Activated CD8-positive, alpha-beta memory T cell treated with anti-CD3 and anti-CD28 coated beads for 48 hours (primary cell): ENCODE data around the gene PCDH10.

Experiments
- DNase-seq, 3 experiments: peaks; one replicate each; pipeline ENCODE4 v3.0.0-alpha.2; 2020; ENCODE audit warnings: low read depth in 2 of 3, low spot score in 2 of 3

PCDH10 gene

GRCh38 chr4:133148690-133149363 lies at the start of gene PCDH10:
Gene PCDH10 (plus strand): TSS chr4:133149294. CDS start chr4:133150141, 847 bp downstream.
- no peak for DNase-seq

GRCh38 chr4:133102043-133102442 lies 47.1 kb upstream of the PCDH10 start:
- no peak for DNase-seq

GRCh38 chr4:133102612-133103409 lies 46.3 kb upstream of the PCDH10 start:
- no peak for DNase-seq

GRCh38 chr4:133112641-133113040 lies 36.5 kb upstream of the PCDH10 start:
- DNase-seq, result no peak

GRCh38 chr4:133124746-133125145 lies 24.3 kb upstream of the PCDH10 start:
- DNase-seq, result no peak

- no peak for DNase-seq
Measured at GRCh38 chr4:133127500-133127899, 21.6 kb upstream of the PCDH10 start.

GRCh38 chr4:133129237-133129636 lies 19.9 kb upstream of the PCDH10 start:
- no peak for DNase-seq

DNA sequence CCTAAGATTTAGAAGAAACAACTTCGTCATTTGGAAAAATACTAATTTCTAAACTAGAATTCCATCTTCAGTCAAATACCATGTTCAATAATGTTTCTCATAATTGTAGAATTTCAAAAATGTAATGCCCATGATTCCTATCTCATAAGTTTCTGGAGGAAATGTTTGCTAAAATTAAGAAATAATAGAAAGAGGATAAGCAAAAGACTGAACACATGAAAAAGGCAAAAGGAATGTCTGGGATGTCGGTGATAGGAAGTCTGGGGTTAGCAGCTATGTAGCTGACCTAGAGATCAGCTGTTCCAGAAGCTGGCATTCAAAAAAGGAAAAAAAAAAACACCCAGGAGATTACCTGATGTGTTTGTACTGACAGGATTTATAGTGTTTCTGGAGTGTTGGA lies 18.9 kb upstream of the PCDH10 start:
- no peak for DNase-seq

GRCh38 chr4:133131829-133132460 lies 17.1 kb upstream of the PCDH10 start:
- DNase-seq, result no peak

DNA sequence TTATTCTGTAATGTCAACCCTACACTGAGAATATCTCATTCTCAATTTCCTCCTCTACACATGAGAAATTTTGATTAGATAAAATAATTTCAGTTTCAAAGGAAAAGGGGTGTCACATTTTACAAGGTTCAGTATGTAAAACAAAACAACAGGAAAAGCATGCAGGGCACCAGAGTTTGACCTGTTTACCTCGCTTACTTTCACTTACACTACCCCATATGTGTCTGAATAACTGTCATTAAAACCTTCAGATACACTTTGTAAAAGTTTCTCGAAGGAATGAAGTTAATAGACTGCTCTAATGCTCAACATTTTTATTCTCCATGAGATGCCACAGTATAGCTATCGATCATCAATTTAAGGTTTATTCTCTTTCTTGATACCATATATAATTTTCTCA lies 12.3 kb upstream of the PCDH10 start:
- DNase-seq, result no peak

DNA sequence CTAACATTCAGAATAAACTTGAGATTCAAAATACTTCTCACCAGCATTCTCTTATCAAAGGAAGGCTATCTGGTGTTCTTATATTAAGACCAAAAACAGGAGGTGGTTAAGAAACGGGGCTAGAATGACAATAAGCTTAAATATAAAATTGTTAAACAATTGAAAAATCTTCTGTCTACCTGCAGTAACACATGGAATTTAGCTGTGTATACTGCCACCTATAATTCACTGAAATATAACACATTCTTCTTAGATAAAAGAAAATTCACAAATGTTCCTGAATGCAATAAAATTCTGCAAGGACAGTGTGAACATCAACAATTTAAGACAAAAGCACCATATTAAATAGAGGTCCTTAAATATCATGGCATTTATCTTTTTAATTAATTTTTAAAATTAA lies 11.5 kb upstream of the PCDH10 start:
- DNase-seq, result no peak

GRCh38 chr4:133143775-133144430 lies 5.2 kb upstream of the PCDH10 start:
- DNase-seq, result no peak

DNA sequence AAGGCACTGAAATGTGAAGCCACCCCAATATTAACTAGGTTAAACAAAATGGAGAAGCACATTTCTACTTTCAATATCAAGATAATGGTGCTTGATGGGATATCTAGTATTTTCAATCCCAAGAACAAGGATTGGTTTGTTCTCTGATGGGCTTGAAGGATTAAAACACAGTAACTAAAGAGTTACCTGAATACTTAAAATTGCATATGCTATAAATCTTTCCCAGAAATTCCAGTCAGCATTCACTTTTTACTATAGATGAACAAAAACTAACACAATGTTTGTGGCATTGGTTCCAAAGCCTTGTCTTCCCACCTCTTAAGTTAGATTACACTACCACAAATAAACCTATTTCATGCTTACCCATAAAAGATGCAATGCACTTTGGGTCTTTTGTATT lies 3.9 kb upstream of the PCDH10 start:
- DNase-seq, result no peak

GRCh38 chr4:133145758-133146573 lies 3.1 kb upstream of the PCDH10 start:
- DNase-seq, result no peak

DNA sequence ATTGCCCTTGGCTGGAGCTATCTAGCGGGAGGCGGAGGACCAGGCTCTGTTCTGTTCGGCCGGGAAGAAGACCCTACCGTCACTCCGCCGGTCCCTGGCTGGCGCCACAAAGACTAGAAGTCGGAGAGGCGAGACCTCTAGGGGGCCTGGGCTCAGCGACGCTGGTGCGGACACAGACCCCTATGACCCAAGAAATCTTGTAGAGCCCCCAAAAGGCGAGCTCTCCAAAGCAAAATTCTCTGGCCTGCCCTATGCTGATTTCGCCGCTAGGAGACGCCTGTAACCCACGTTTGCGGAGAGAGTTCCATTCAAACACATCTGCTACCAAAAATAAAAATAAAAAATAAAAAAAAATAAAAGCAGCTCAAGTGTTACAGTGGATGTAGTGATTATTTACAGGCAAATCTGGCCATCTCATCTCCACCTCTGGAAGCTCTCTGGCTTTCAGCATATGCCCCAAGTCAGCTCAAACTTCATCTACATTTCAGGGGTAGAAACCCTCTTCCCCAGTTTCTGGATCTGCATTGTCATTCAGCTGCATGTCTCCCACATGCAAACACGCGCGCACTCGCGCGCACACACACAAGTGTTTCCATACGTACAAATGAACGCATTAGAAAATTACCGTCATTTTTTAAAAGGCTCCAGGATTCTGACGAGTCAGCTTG lies 2.4 kb upstream of the PCDH10 start:
- no peak for DNase-seq

GRCh38 chr4:133147286-133147821 lies 1.7 kb upstream of the PCDH10 start:
- no peak for DNase-seq

GRCh38 chr4:133147921-133148689 lies 989 bp upstream of the PCDH10 start:
- no peak for DNase-seq

DNA sequence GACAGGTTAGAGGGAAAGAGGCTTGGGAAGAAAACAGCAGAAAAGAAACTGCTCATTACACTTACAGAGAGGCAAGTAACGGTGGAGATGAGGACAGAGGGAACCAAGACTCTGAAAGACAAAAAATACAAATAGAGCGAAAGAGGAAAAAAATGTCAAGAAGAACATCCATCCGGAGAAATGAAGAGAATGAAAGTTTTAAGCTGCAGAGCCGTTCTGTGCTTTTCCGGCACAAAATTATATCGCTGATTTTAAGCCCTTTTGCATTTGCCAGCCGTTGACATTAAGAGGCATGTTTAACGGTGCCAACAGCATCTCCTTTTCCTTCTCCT lies 236 bp downstream of the PCDH10 start:
- no peak for DNase-seq

- DNase-seq, result no peak
Measured at GRCh38 chr4:133149932-133150471, 908 bp downstream of the PCDH10 start.
